COLO668 (cell line): ENCODE results near the gene PNPO.

Experiments
- DNase-seq: peaks from one replicate; lab custom pipeline; 2025; ENCODE audit not compliant: unreplicated experiment; lab: John Stamatoyannopoulos, UW

Gene PNPO

DNA sequence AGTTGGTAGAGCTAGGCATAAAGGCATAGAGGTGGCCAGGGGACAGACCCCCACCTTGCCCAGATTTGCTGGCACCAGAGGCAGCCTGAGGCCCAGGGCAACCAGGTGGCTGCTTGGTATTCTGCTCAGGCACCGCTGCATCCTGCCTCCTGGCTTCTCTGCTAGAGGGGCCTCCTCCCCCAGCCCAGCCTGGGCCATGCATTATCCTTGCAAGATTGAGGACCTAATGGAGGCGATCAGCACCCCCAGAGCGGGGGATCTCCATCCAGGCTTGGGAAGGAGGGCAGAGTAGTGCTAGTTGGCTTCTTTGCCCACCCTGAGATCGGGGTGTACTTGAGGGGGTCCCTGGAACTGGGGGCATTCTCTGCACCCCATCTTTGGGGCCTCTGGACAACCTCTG is 53.4 kb downstream of the PNPO start:
- no peak for DNase-seq

DNA sequence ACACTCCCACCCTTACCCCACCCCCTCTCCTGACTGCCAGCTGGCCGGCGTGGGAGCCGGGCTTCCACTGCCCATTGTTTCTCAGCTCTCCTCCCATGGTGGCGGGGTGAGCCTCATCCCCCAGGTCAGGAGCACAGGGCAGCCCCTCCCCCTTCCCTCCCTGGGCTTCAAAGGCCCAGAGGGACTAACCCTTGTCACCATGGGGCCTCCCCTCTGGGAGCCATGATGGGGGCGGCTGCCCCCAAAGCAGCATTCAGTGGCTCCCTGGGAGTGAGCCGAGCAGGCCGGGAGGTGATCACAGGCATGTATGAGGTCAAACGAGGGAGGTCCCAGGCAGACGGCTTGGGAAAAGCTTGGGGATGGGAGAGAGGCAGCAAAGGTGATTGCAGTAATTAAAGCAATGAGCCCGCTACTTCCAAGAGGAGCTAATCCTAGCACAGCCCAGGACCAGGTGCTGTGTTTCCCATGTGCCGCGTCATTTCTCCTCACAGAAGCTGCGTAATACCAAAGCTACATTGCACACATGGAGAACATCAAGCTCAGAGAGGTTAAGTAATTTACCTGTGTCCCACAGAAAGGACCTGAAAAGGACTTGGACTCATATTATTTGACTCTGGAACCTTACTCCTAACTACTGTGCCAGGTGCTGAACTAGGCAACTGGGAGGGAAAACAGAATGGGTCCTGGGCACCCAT is 54.0 kb downstream of the PNPO start:
- DNase-seq = no peak

DNA sequence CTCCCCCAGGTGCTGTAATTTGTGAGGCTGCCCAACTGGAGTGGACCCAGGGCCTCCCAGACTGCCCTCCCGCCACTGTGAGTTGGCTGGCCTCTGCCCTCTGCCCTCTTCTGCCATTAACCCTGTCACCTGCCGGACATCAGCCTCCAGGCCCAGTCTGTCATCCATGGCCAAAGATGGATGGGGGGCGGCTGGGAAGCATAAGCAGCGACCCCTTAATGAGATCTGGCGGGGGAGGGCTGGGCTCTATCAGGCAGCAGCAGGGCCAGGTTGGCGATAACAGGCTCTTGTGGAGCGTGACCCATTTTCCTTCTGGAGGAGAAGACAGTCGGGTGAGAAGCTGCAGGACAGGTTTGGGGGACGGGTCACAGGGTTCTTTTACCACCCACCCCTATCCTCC is 54.8 kb downstream of the PNPO start:
- no peak for DNase-seq

DNA sequence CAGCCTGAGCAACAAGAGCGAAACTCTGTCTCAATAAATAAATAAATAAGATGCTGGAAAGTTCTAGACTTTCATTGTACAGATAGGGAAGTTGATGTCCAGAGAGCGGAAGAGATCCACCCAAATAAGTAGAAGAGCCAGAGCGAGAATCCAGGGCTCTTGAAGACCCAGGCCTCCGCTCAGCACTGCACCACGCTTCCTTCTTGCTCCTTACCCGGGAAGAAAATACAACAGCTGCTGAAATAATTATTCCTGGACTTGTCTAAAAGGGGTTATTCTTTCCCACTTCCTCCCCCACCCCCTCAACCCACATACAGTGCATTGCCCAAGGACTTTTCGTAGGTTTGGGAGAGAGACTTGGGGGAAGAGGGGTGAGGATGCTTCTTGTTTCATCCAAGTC is 56.2 kb downstream of the PNPO start:
- DNase-seq = no peak

DNA sequence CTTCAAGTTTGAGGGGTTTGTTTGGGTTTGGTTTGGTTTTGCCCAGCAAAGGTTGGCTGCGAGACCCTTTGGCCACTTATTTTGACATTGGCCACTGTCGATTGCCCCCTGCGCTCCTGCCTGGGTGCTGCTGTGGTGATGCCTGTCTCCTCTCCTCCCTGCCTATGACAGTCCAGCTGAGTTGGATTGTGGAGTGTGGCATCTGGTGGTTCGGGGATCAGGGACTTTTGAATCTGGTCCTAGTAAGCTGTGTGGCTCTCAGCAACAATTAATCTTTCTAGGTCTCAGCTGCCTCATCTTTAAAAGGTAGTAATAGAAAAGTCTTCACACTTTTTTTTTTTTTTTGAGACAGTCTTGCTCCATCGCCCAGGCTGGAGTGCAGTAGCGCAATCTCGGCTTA is 56.7 kb downstream of the PNPO start:
- DNase-seq = no peak
